HG02938 (cell line): Measurements from ENCODE around the gene PDZD7.
A peak's percentile ranks its signal among the peaks of the same experiment; 100 is the strongest.

Experiments
- ATAC-seq: cut with Tn5 transposase; IDR thresholded peaks from one replicate; pipeline ENCODE4 v1.9.1; 2021; ENCODE audit warnings: mild to moderate bottlenecking, moderate library complexity; ENCODE audit not compliant: unreplicated experiment

The PDZD7 gene

DNA sequence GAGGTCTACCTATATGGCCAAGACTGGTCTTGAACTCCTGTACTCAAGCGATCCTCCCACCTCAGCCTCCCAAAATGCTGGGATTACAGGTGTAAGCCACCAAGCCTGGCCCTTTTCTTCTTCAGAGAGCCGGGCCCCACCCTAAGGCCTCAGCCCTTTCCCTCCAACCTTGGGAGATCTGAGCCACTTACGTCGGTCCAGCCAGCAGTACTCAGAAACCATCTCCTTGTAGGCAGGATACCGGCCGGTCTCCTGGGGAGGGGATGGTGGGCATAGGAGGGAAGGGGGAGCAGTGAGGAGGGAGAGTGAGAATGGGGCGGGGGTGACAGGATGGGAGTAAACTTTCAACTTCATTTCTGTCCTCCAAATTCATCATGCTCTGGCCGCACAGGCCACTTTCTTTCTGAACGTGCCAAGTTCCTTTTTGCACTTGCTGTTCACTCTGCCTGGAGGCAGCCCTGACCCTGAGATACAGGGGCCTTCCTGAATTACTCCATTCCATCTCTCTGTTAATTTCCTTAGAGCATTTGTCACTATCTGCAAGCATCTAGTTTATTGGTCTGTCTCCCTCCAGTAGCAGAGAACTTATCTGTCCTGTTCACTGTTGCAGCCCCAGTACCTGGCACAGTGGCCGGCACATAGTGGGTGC is 10.4 kb downstream of the PDZD7 start:
- no peak for ATAC-seq

GRCh38 chr10:101019440-101019703 is 11.6 kb downstream of the PDZD7 start:
- ATAC-seq, result no peak

DNA sequence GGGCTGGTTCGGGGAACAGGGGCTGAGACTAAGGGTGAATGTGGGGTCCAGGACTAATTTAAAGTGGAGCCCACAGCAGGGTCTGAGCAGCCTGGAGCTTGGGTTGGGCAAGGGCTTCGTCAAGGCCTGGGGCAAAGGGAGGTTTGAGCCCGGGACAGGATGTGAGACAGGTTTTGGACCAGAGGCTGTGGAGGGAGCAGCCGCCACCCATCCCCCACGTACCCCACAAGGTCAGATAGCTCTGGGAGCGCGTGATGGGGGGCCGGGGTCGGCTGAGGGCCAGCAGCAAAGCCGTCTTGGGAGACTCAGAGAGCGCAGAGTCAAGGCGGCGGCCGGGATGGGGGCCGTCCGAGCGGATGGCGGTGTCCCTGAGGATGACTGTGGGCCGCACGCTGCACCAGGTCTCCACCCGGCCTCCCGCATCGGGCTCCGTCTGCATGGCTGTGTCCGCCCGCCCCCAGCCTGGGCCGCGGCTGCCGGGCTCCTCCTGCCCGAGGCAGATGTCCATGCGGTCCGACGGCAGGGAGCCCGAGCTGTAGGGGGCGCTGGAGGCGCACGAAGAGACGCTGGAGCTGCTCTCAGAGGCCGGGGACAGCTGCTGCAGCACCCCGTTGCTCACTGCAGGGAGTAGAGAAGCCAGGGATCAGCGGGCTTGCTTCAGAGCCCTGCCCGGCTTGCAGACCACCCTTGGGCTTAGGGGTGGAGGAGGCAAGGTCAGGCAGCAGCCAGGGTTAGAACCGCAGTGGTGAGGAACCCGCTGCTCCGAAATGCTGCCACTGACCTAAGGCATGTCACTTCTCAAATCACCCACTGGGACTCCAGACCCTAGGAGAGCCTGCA is 12.1 kb downstream of the PDZD7 start:
- ATAC-seq, result no peak

GRCh38 chr10:101018118-101018599 is 12.8 kb downstream of the PDZD7 start:
- no peak for ATAC-seq

DNA sequence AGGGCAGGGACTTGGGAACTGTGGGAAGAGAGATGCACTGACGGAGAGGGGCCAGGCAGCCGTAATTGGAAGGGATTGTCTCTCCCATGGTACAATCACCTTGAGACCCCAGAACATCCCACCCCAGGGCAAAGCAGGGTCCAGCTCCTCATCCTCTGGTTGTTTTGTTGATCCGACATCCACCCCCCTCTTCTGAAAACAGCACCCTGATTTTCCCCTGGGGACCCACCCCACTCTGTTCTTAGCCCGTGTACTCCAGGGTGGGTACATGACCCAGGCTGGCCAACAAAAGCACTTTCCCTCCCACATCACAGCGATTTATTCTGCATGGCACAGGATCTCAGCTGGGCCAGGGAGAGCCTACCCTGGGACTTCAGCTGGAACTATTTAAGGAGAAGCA is 14.1 kb downstream of the PDZD7 start:
- ATAC-seq, result no peak

- no peak for ATAC-seq
Measured at GRCh38 chr10:101015582-101015973, 15.4 kb downstream of the PDZD7 start.

GRCh38 chr10:101014966-101015581 is 15.9 kb downstream of the PDZD7 start:
- ATAC-seq, result no peak

- ATAC-seq, result no peak
Measured at GRCh38 chr10:101014230-101014884, 16.6 kb downstream of the PDZD7 start.

DNA sequence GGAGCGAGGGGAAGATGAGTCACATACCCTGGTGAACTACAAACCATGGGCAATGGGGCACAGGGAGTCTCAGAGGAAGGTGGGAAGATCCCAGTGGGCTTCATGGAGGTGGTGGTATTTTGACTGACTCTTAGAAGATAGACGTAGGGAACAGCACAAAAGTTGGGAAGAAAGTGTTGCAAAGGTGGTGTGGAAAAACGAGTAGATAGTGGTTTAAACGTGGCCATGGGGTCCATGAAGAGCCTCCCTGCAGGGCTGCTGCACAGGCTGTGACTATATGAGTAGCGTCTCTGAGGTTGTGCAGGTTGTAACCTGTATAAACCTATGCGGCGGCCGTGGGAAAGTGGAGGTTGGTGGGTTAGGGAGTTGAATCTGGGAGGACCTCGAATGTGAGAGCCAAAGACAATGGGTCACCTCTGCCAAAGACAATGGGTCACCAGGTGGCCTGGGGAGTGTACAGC is 17.5 kb downstream of the PDZD7 start:
- no peak for ATAC-seq

DNA sequence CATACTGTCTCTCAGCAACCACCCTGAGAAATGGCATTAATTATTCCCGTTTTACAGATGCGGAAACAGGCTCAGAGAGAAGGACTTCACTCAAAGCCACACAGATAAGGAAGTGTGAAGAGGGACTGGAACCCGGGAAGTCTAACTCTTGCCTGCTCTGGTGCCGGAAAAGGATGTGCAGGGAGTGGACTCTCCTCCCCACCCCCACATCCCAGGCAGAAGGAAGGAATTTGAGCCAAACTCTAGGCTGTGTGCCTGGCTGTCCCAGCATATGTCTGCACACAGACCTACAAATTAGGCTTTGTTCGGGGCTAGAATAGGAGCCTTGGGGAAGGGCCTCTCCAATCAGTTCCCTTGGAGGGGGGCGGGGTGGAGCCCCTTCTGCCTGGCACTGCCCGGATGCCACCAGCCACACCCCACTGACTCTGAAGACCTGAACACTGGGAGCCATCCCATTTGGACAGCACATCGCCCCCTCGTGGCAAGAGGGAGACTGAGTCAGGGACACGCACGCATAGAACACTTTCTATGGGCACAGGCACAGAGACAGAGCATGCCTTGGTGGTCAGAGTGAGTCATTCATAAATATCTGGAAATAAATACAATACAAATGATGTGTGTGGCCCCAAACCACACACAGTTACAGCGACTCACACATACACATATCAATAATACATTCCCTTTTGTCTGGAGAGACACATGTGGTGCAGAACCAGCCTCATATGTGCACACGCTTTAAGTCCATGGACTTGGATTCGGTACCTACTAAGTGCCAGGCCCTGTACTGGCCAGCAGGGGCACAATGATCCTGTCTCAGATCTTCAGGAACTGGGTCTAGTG is 18.2 kb downstream of the PDZD7 start:
- peak; percentile 67 for ATAC-seq

GRCh38 chr10:101011517-101012423 is 19.2 kb downstream of the PDZD7 start:
- no peak for ATAC-seq

DNA sequence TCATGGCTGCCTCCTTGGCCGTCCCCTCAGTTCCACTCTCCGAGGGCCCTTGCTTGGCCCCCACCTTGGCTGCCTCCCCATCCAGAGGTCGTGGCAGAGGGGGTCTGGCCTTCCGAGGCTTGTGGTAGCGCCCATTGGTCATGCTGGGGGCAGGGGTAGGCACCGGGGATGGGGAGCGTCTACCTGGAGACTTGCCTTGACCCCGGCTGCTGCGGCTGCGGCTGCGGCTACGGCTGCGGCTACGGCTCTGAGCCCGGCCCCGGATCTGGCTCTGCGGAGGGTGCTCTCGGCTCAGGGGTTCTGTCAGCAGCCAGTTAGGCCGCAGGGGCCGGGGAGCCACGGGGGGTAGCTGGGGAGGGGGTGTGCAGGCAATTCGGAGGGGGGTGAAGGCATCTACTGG is 20.6 kb downstream of the PDZD7 start:
- ATAC-seq, result no peak

- ATAC-seq, result no peak
Measured at GRCh38 chr10:101008823-101009423, 22.0 kb downstream of the PDZD7 start.

- ATAC-seq, result no peak
Measured at GRCh38 chr10:101007915-101008822, 22.8 kb downstream of the PDZD7 start.

GRCh38 chr10:101007099-101007711 is 23.7 kb downstream of the PDZD7 start:
- ATAC-seq, result no peak

DNA sequence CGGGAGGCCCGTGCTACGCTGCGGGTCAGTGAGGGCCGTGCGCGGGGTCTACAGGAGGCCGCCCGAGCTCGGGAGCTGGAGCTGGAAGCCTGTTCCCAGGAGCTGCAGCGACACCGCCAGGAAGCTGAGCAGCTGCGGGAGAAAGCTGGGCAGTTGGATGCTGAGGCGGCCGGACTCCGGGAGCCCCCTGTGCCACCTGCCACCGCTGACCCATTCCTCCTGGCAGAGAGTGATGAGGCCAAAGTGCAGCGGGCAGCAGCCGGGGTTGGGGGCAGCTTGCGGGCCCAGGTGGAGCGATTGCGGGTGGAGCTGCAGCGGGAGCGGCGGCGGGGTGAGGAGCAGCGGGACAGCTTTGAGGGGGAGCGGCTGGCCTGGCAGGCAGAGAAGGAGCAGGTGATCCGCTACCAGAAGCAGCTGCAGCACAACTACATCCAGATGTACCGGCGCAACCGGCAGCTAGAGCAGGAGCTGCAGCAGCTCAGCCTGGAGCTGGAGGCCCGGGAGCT is 24.3 kb downstream of the PDZD7 start:
- no peak for ATAC-seq

GRCh38 chr10:101005869-101006567 is 24.9 kb downstream of the PDZD7 start:
- no peak for ATAC-seq
